ELR (cell line): Measurements from ENCODE around the gene LOC128125822.

ENCODE experiments used
- DNase-seq: peaks from one replicate; pipeline ENCODE4 v3.0.0-alpha.2; 2015; ENCODE audit warnings: low read depth

Gene LOC128125822

GRCh38 chr6:63556369-63556768, 15.9 kb upstream of the LOC128125822 start:
- DNase-seq: no peak

GRCh38 chr6:63558278-63558677, 14.0 kb upstream of the LOC128125822 start:
- no peak for DNase-seq

GRCh38 chr6:63560801-63561287, 11.4 kb upstream of the LOC128125822 start:
- no peak for DNase-seq

- DNase-seq: no peak
These were observed 11.0 kb upstream of the LOC128125822 start for GRCh38 chr6:63561288-63561687.

GRCh38 chr6:63563235-63563634, 9.0 kb upstream of the LOC128125822 start:
- DNase-seq: no peak

GRCh38 chr6:63565058-63565726, 7.1 kb upstream of the LOC128125822 start:
- peak; percentile 30 for DNase-seq

- no peak for DNase-seq
These were observed 6.3 kb upstream of the LOC128125822 start for GRCh38 chr6:63565727-63566596.

GRCh38 chr6:63567966-63568365, 4.3 kb upstream of the LOC128125822 start:
- no peak for DNase-seq

- peak; percentile 91 for DNase-seq
These were observed 778 bp upstream of the LOC128125822 start for GRCh38 chr6:63571361-63572043.

GRCh38 chr6:63572747-63573075, 431 bp downstream of the LOC128125822 start:
- DNase-seq: no peak

- peak; percentile 60 for DNase-seq
These were observed 1.0 kb downstream of the LOC128125822 start for GRCh38 chr6:63573076-63573898.

GRCh38 chr6:63573899-63574553, 1.7 kb downstream of the LOC128125822 start:
- DNase-seq: peak; percentile 74

GRCh38 chr6:63574554-63574900, 2.2 kb downstream of the LOC128125822 start:
- DNase-seq: no peak

GRCh38 chr6:63576147-63576772, 4.0 kb downstream of the LOC128125822 start:
- DNase-seq: no peak

GRCh38 chr6:63576985-63577712, 4.9 kb downstream of the LOC128125822 start:
- no peak for DNase-seq

- DNase-seq: no peak
These were observed 6.5 kb downstream of the LOC128125822 start for GRCh38 chr6:63578757-63579156.

- DNase-seq: no peak
These were observed 7.8 kb downstream of the LOC128125822 start for GRCh38 chr6:63579937-63580703.

GRCh38 chr6:63580704-63580961, 8.4 kb downstream of the LOC128125822 start:
- DNase-seq: no peak

- no peak for DNase-seq
These were observed 9.2 kb downstream of the LOC128125822 start for GRCh38 chr6:63581355-63582013.
